Left lung (tissue), 10 donors: ENCODE measurements around the gene MAP3K12. TPM values are rescaled to one million over a fixed set of nuclear protein-coding genes. Genes with fewer than 3 reads are reported as not detected.

Experiments used
- ATAC-seq: fragments of 200-7000 bp; cut with Tn5 transposase; one replicate; pipeline ENCODE4 v1.9.1; 2020; ENCODE audit warnings: moderate library complexity
- DNase-seq, 4 donors: peaks; one replicate each; pipeline ENCODE4 v3.0.0-alpha.2; 2013 to 2020
- H3K27ac ChIP-seq, 2 donors: fragments of 200-600 bp; sonication (generic) in 1 of 2; one replicate each; pipeline versions ENCODE4 v1.5.0 to v1.8.0; 2020 to 2021
- H3K27me3 ChIP-seq, 2 donors: fragments of 200-600 bp; sonication (generic) in 1 of 2; one replicate each; pipeline versions ENCODE4 v1.5.0 to v1.8.0; 2020 to 2021
- H3K36me3 ChIP-seq, 2 donors: fragments of 200-600 bp; sonication (generic) in 1 of 2; one replicate each; pipeline versions ENCODE4 v1.5.0 to v1.8.0; 2020 to 2021
- H3K4me1 ChIP-seq, 2 donors: fragments of 200-600 bp; one replicate each; pipeline ENCODE4 v1.8.0; 2021
- H3K4me3 ChIP-seq, 2 donors: fragments of 200-600 bp; sonication (generic) in 1 of 2; one replicate each; pipeline versions ENCODE4 v1.5.0 to v1.8.0; 2020 to 2021; ENCODE audit warnings: mild to moderate bottlenecking in 1 of 2
- H3K9me3 ChIP-seq, 2 donors: fragments of 200-600 bp; sonication (generic) in 1 of 2; one replicate each; pipeline versions ENCODE4 v1.5.0 to v1.8.0; 2020 to 2021
- CTCF ChIP-seq, 2 donors: fragments of 200-600 bp; sonication (generic) in 1 of 2; IDR thresholded peaks; one replicate each; pipeline versions ENCODE4 v1.5.0 to v1.8.0; 2021; ENCODE audit warnings: antibody characterized with exemption in 2 of 2
- intact Hi-C, 2 donors: fragments of 100-400 bp; cut with DNase I; formaldehyde crosslinking; loops; one replicate each; pipeline versions ENCODE4 v1.11.2 to v1.14.2; 2022
- polyA plus RNA-seq, 6 donors: library from polyadenylated mRNA; unstranded; fragments of 120-200 nt; gene quantifications; one replicate each; pipeline ENCODE4 v1.2.1, GENCODE V29; 2013; ENCODE audit not compliant: insufficient read length in 6 of 6
- total RNA-seq, 2 donors: library from RNA; stranded (reverse); fragmentation: NEBNext Ultra II Directional; extraction: Animal tissue kit (Norgen Biotek cat#: 25700); gene quantifications; one replicate each; pipeline ENCODE4 v1.2.1, GENCODE V29; 2021
- donor health status: DM: no; HTN: yes; CAD: no.
- donor health status: DM: no; HTN: no; CAD: no.

The MAP3K12 gene
- total and polyA plus RNA-seq, 8 donors, result 19.9 to 38.0 (median 31.1) TPM

GRCh38 chr12:53465679-53466078 lies 33.6 kb downstream of the MAP3K12 start:
- ATAC-seq, result no peak
- Histone ChIP-seq H3K4me1 (peaks cover 0 to 15% of the 10 kb centered on the region in 2 donors), H3K4me3 (no peak overlapping the region), H3K27me3 (no peaks in the 10 kb centered on the region), H3K36me3 (peaks cover 7 to 100% of the 10 kb centered on the region in 2 donors), H3K9me3 (no peaks in the 10 kb centered on the region), H3K27ac (no peak overlapping the region)
- intact Hi-C loops, result no loop called here
- DNase-seq, result no peak
- no peak for TF ChIP-seq CTCF (IDR thresholded peaks at IDR 0.05)

GRCh38 chr12:53464685-53465418 lies 34.4 kb downstream of the MAP3K12 start:
- TF ChIP-seq CTCF (IDR thresholded peaks at IDR 0.05), result no peak

GRCh38 chr12:53463802-53464560 lies 35.3 kb downstream of the MAP3K12 start:
- Histone ChIP-seq H3K9me3 (no peaks in the 10 kb centered on the region), H3K36me3 (peaks cover 8 to 100% of the 10 kb centered on the region in 2 donors), H3K4me1 (peaks cover 0 to 15% of the 10 kb centered on the region in 2 donors), H3K27ac (no peak overlapping the region), H3K4me3 (no peak overlapping the region), H3K27me3 (no peaks in the 10 kb centered on the region)
- no peak for TF ChIP-seq CTCF (IDR thresholded peaks at IDR 0.05)
- no peak for ATAC-seq
- intact Hi-C loops, result no loop called here
- DNase-seq, result no peak

More at GRCh38 chr12:53464685-53465418, 34.4 kb downstream of the MAP3K12 start:
- intact Hi-C loops, result no loop called here
- ATAC-seq (no peak), DNase-seq (no peak)
- H3K9me3 ChIP-seq, result no peaks in the 10 kb centered on the region
- H3K27me3 ChIP-seq, result no peaks in the 10 kb centered on the region
- H3K27ac ChIP-seq, result no peak overlapping the region
- peaks cover 0 to 15% of the 10 kb centered on the region in 2 donors for H3K4me1 ChIP-seq
- H3K4me3 ChIP-seq, result no peak overlapping the region
- peaks cover 7 to 100% of the 10 kb centered on the region in 2 donors for H3K36me3 ChIP-seq

- no peaks in the 10 kb centered on the region for H3K27me3 ChIP-seq
- H3K4me1 ChIP-seq, result peaks cover 0 to 15% of the 10 kb centered on the region in 2 donors
- intact Hi-C loops, result no loop called here
- DNase-seq (no peak), ATAC-seq (no peak)
- no peak for TF ChIP-seq CTCF (IDR thresholded peaks at IDR 0.05)
- no peaks in the 10 kb centered on the region for H3K9me3 ChIP-seq
- no peak overlapping the region for H3K27ac ChIP-seq
- no peak overlapping the region for H3K4me3 ChIP-seq
- peaks cover 11 to 100% of the 10 kb centered on the region in 2 donors for H3K36me3 ChIP-seq
These were observed 36.3 kb downstream of the MAP3K12 start for GRCh38 chr12:53462935-53463334.

- no peak for ATAC-seq
- intact Hi-C loops, result no loop called here
- H3K27me3 ChIP-seq, result no peaks in the 10 kb centered on the region
- H3K4me3 ChIP-seq, result no peak overlapping the region
- no peak for DNase-seq
- H3K9me3 ChIP-seq, result no peaks in the 10 kb centered on the region
- H3K27ac ChIP-seq, result no peak overlapping the region
- H3K36me3 ChIP-seq, result peaks cover 14 to 100% of the 10 kb centered on the region in 2 donors
- H3K4me1 ChIP-seq, result peaks cover 0 to 20% of the 10 kb centered on the region in 2 donors
- TF ChIP-seq CTCF (IDR thresholded peaks at IDR 0.05), result no peak
These were observed 37.7 kb downstream of the MAP3K12 start for GRCh38 chr12:53461591-53461990.
